ENCODE measurements around the gene KIFC3. TPM values are rescaled to one million over a fixed set of nuclear protein-coding genes. Genes with fewer than 3 reads are reported as not detected.

Gene KIFC3
- total RNA-seq, 1 donor from 2014 or later, result 25.1 TPM

DNA sequence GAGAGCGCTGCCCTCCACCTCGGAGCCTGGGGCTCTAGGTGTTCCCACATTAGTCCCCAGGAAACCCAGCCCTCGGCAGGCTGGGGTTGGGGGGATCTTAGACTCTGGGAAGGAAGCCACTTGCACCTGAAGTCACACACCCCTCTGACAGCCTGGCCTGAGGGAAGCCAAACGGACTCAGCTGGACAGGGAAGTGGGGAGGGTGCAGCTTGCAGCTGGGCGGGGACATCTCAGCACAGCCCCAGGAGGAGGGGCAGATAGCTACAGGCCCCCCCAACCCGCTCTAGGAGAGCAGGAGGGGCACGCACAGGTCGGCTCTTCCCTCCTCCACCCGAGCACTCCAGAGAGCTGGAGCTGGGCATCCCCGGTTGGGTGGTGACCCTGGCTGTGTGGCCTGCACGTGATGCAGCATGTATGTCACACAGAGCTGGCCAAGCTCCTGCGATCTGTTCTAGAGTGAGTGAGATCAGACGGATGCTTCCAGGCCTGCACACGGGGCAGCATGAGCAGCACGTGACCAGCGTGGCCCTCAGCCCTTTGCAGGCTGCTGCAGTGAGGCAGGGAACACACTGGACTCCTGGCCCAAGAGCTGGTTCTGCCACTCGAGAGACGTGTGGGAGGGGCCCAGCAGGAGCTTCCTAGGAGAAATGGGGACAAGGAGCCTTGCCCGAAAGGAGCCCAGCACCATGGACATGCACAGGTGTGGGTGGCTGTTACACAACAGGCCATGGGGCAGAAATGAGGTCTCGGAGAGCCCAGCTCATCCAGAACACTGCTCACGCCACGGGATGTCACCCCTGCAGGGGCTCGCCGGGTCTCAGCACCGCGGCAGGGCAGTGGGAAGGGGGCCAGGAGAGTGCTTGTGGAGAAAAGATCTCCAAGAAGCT lies 15.4 kb downstream of the KIFC3 start:
- H3K4me1 Mint-ChIP-seq, result peaks cover 3% of the 10 kb centered on the region
- H3K27me3 Mint-ChIP-seq (ENCODE audit: low read depth), result no peaks in the 10 kb centered on the region
- TF ChIP-seq, protein P1, sequence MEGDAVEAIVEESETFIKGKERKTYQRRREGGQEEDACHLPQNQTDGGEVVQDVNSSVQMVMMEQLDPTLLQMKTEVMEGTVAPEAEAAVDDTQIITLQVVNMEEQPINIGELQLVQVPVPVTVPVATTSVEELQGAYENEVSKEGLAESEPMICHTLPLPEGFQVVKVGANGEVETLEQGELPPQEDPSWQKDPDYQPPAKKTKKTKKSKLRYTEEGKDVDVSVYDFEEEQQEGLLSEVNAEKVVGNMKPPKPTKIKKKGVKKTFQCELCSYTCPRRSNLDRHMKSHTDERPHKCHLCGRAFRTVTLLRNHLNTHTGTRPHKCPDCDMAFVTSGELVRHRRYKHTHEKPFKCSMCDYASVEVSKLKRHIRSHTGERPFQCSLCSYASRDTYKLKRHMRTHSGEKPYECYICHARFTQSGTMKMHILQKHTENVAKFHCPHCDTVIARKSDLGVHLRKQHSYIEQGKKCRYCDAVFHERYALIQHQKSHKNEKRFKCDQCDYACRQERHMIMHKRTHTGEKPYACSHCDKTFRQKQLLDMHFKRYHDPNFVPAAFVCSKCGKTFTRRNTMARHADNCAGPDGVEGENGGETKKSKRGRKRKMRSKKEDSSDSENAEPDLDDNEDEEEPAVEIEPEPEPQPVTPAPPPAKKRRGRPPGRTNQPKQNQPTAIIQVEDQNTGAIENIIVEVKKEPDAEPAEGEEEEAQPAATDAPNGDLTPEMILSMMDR (conservative IDR thresholded peaks at IDR 0.05), result no peak
- no peaks in the 10 kb centered on the region for H3K9me3 Mint-ChIP-seq
- no peak for DNase-seq (ENCODE audit: low read depth, low spot score)
- H3K36me3 Mint-ChIP-seq (ENCODE audit: low read depth), result no peaks in the 10 kb centered on the region
- no peak overlapping the region for H3K27ac Mint-ChIP-seq (ENCODE audit: unreplicated experiment)
- no peak overlapping the region for H3K4me3 Mint-ChIP-seq

DNA sequence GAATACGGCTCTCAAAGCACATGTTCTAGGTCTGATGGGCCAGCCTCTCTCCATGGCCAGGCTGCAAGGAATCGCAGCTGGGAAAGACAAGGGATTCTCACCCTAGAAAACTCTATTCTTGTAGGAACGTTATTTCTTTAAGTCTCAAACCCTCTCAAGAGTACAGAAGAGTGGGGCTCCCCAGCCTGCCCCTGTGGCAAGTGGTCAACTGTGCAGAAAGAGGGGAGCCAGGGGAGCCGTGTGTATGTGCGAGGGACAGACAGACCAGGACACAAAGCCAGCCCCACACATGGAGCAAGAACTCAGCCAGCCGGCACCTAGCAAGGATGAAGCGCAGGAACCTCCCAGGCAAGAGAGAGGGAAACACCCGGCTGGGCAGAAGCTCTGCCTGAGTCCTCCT lies 16.4 kb downstream of the KIFC3 start:
- Mint-ChIP-seq H3K27ac (ENCODE audit: unreplicated experiment) (peak overlapping the region; percentile 67), H3K27me3 (ENCODE audit: low read depth) (no peaks in the 10 kb centered on the region), H3K36me3 (ENCODE audit: low read depth) (no peaks in the 10 kb centered on the region), H3K9me3 (no peaks in the 10 kb centered on the region), H3K4me3 (no peak overlapping the region), H3K4me1 (peaks cover 3% of the 10 kb centered on the region)
- no peak for DNase-seq (ENCODE audit: low read depth, low spot score)
- TF ChIP-seq, protein P1 (conservative IDR thresholded peaks at IDR 0.05), result no peak

DNA sequence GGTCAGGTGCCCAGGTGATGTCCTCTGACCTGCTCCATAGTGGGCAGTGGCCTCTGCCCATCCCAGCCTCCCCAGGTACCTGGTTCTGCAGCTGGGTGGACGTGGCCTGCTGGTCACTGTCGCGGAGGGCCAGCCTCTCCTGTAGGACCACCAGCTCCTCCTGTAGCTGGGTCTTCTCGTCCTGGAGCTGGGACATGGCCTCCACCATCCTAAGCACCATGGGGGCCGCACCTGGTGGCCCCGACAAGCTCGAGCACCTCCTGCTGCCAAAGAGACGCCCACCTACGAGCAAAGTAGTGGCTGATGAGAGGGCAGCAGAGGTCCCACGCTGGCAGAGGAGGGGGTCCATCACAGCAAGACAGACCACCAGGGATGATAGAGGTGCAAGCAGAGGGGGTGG lies 16.9 kb downstream of the KIFC3 start:
- TF ChIP-seq, protein P1 (conservative IDR thresholded peaks at IDR 0.05), result no peak
- no peak for DNase-seq (ENCODE audit: low read depth, low spot score)
- no peak overlapping the region for H3K27ac Mint-ChIP-seq (ENCODE audit: unreplicated experiment)
- no peak overlapping the region for H3K4me3 Mint-ChIP-seq
- H3K36me3 Mint-ChIP-seq (ENCODE audit: low read depth), result no peaks in the 10 kb centered on the region
- no peaks in the 10 kb centered on the region for H3K9me3 Mint-ChIP-seq
- no peaks in the 10 kb centered on the region for H3K27me3 Mint-ChIP-seq (ENCODE audit: low read depth)
- H3K4me1 Mint-ChIP-seq, result peaks cover 3% of the 10 kb centered on the region

DNA sequence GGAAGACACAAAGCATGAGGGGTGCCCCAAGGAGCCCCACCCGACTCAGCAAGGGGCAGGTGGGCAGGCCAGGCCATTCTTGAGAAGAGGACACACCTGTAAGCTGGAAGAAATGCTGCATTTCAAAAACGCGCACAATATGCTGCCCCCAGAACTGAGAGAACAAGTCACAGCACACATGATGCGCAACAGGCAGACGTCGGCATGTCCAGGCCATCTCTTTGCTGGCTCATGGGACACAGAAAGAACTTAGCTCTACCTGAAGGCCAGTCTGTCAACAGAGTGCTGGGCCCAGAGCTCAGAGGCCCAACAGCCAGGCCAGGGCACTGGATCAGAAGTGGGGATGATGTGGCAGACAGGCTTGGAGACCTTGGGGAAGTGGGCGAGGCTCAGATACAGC lies 18.0 kb downstream of the KIFC3 start:
- no peaks in the 10 kb centered on the region for H3K9me3 Mint-ChIP-seq
- H3K36me3 Mint-ChIP-seq (ENCODE audit: low read depth), result no peaks in the 10 kb centered on the region
- H3K27ac Mint-ChIP-seq (ENCODE audit: unreplicated experiment), result no peak overlapping the region
- peaks cover 2% of the 10 kb centered on the region for H3K4me1 Mint-ChIP-seq
- no peak for DNase-seq (ENCODE audit: low read depth, low spot score)
- H3K4me3 Mint-ChIP-seq, result no peak overlapping the region
- H3K27me3 Mint-ChIP-seq (ENCODE audit: low read depth), result no peaks in the 10 kb centered on the region
- TF ChIP-seq, protein P1 (conservative IDR thresholded peaks at IDR 0.05), result no peak

DNA sequence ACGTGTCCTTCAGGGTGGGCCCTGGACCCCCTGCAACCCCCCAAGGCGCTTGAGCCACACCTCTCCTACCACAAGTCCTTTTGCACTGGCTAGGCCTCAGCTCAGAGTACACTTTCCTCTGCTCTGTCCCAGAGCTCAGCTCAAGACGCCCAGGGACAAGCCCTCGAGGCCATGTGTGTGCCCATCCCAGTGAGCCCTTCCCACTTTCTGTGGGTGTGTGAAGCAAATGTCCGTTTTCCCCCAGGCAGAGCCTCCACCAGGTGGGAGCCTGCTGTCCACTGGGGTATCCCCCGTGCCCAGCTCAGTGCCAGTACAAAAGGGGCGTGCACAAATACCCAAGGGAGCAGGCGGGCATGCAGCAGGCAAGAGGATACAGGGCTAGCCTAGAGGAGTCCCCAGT lies 18.4 kb downstream of the KIFC3 start:
- no peak for DNase-seq (ENCODE audit: low read depth, low spot score)
- no peak overlapping the region for H3K27ac Mint-ChIP-seq (ENCODE audit: unreplicated experiment)
- no peak overlapping the region for H3K4me3 Mint-ChIP-seq
- TF ChIP-seq, protein P1 (conservative IDR thresholded peaks at IDR 0.05), result no peak
- no peaks in the 10 kb centered on the region for H3K27me3 Mint-ChIP-seq (ENCODE audit: low read depth)
- H3K36me3 Mint-ChIP-seq (ENCODE audit: low read depth), result no peaks in the 10 kb centered on the region
- H3K4me1 Mint-ChIP-seq, result no peaks in the 10 kb centered on the region
- no peaks in the 10 kb centered on the region for H3K9me3 Mint-ChIP-seq
